K562 (cell line): Measurements from ENCODE around the gene NRAP. TPM values are rescaled to one million over a fixed set of nuclear protein-coding genes. Genes with fewer than 3 reads are reported as not detected.
"Not testable (repeated sequence)": the region's sequence is repeated elsewhere in the genome, so short reads cannot be mapped to it uniquely, and the experiment has no call there.

Experiments
- ATAC-seq: fragments of 200-7000 bp; cut with Tn5 transposase; 3 replicates; pipeline ENCODE4 v1.9.1; 2020; ENCODE audit warnings: moderate library complexity
- BruUV-seq: library from RNA; stranded (reverse); fragments of 400-500 nt; replicated peaks from 2 replicates; lab custom pipeline; 2021; lab: Mats Ljungman, UMichigan
- CTCF ChIA-PET: fragments of 300-600 bp; formaldehyde crosslinking; extraction: SDS; loops from one replicate; lab custom pipeline; 2021; ENCODE audit warnings: low intra/inter-chr PET ratio; lab: Yijun Ruan, JAX
- POLR2A ChIA-PET: fragments of 300-600, 350-650 bp; sonication (Branson Sonifier 250); formaldehyde crosslinking; extraction: SDS; loops from one replicate; lab custom pipeline; 2021; ENCODE audit warnings: antibody characterized with exemption, inconsistent platforms; lab: Yijun Ruan, JAX
- DNase-seq, 4 experiments: peaks; one replicate each; pipeline versions ENCODE4 v3.0.0 to v3.0.0-alpha.2; 2011 to 2018; ENCODE audit warnings: low spot score in 3 of 4, mixed read lengths in 3 of 4; ENCODE audit errors: extremely low read depth in 1 of 4
- FAIRE-seq: peaks from 2 replicates; lab custom pipeline; 2011; peaks lifted over from hg19 to GRCh38; lab: Jason Lieb, UNC
- H2AFZ ChIP-seq: 2 replicates; pipeline ENCODE4 v1.6.0; 2011; ENCODE audit warnings: low read depth, low read length, control low read depth, inconsistent platforms
- H3K27ac ChIP-seq: fragments of 200-600 bp; 3 replicates; pipeline ENCODE4 v1.8.0; 2011; ENCODE audit warnings: low read depth, mild to moderate bottlenecking, control low read depth, inconsistent platforms, low read length, moderate library complexity, mixed read lengths; ENCODE audit errors: extremely low read depth
- H3K27me3 ChIP-seq, 2 experiments: fragments of 300-600 bp in 1 of 2; 2 replicates in 1 of 2; 3 replicates in 1 of 2; pipeline versions ENCODE4 v1.6.0 to v1.8.0; 2011; ENCODE audit warnings: inconsistent platforms in 2 of 2, low read length in 2 of 2, mild to moderate bottlenecking in 1 of 2, mixed read lengths in 1 of 2, moderate library complexity in 1 of 2; ENCODE audit not compliant: control insufficient read depth in 2 of 2, insufficient read depth in 2 of 2
- H3K36me3 ChIP-seq: fragments of 300-600 bp; 3 replicates; pipeline ENCODE4 v1.8.0; 2011; ENCODE audit warnings: mild to moderate bottlenecking, low read length, inconsistent platforms; ENCODE audit not compliant: control insufficient read depth, insufficient read depth
- H3K4me1 ChIP-seq, 2 experiments: fragments of 200-600 bp in 1 of 2; replicated peaks in 1 of 2; 2 replicates in 1 of 2; 3 replicates in 1 of 2; pipeline versions ENCODE4 v1.5.1 to v1.8.0; 2011; ENCODE audit warnings: inconsistent platforms in 2 of 2, low read length in 2 of 2, mild to moderate bottlenecking in 1 of 2, mixed read lengths in 1 of 2, moderate library complexity in 1 of 2; ENCODE audit not compliant: control insufficient read depth in 2 of 2, insufficient read depth in 2 of 2
- H3K4me2 ChIP-seq: 2 replicates; pipeline ENCODE4 v1.6.1; 2011; ENCODE audit warnings: low read length, control low read depth, inconsistent platforms, mixed read lengths; ENCODE audit not compliant: insufficient read depth
- H3K4me3 ChIP-seq: fragments of 200-600 bp; sonication (generic), shearing (Covaris generic); 2 replicates; pipeline ENCODE4 v1.5.1; 2016; ENCODE audit warnings: control low read depth, inconsistent platforms
- H3K79me2 ChIP-seq: fragments of 200-600 bp; 3 replicates; pipeline ENCODE4 v1.8.0; 2011; ENCODE audit warnings: low read length, inconsistent platforms; ENCODE audit not compliant: control insufficient read depth, insufficient read depth
- H3K9ac ChIP-seq, 2 experiments: 2 replicates each; pipeline versions ENCODE4 v1.6.0 to v1.6.1; 2011; ENCODE audit warnings: low read depth in 2 of 2, low read length in 2 of 2, control low read depth in 1 of 2, inconsistent platforms in 1 of 2, mild to moderate bottlenecking in 1 of 2, mixed read lengths in 1 of 2; ENCODE audit not compliant: insufficient read depth in 1 of 2
- H3K9me1 ChIP-seq: one replicate; pipeline ENCODE4 v1.6.0; 2011; ENCODE audit warnings: inconsistent platforms, mild to moderate bottlenecking, low read length, moderate library complexity; ENCODE audit not compliant: control insufficient read depth, insufficient read depth
- H3K9me3 ChIP-seq: replicated peaks from 2 replicates; pipeline ENCODE4 v1.5.1; 2011; ENCODE audit warnings: low read depth, low read length, inconsistent platforms; ENCODE audit not compliant: control insufficient read depth, insufficient read depth
- H4K20me1 ChIP-seq: replicated peaks from 2 replicates; pipeline ENCODE4 v1.6.1; 2011; ENCODE audit warnings: low read length, inconsistent platforms, mixed read lengths; ENCODE audit not compliant: control insufficient read depth, insufficient read depth
- ATF6 ChIP-seq: sonication (generic); formaldehyde crosslinking; IDR thresholded peaks from 2 replicates; pipeline ENCODE4 v1.4.0; 2020; ENCODE audit warnings: mild to moderate bottlenecking, missing genetic modification reagents
- DPF2 ChIP-seq: fragments of 450-650 bp; IDR thresholded peaks from 2 replicates; pipeline ENCODE4 v1.6.1; 2016
- E2F4 ChIP-seq: sonication (generic); formaldehyde crosslinking; IDR thresholded peaks from 2 replicates; pipeline ENCODE4 v1.8.0; 2022; ENCODE audit warnings: mild to moderate bottlenecking, low read depth, missing genetic modification reagents
- FOXA1 ChIP-seq: fragments of 450-650 bp; IDR thresholded peaks from 2 replicates; pipeline ENCODE4 v1.6.1; 2016; ENCODE audit warnings: mild to moderate bottlenecking, borderline replicate concordance
- HMG20A ChIP-seq: fragments of 450-650 bp; formaldehyde crosslinking; conservative IDR thresholded peaks from 2 replicates; pipeline ENCODE4 v1.4.0; 2020; ENCODE audit warnings: mild to moderate bottlenecking, mixed read lengths
- KAT7 ChIP-seq: sonication (generic); formaldehyde crosslinking; IDR thresholded peaks from 2 replicates; pipeline ENCODE4 v1.8.0; 2022; ENCODE audit warnings: missing genetic modification reagents, mild to moderate bottlenecking, borderline replicate concordance
- MAFF ChIP-seq: IDR thresholded peaks from 2 replicates; pipeline ENCODE4 v1.6.1; 2012; ENCODE audit warnings: low read length, improper control_type of control experiment
- SMARCC2 ChIP-seq: fragments of 450-650 bp; IDR thresholded peaks from 2 replicates; pipeline ENCODE4 v1.6.1; 2017; ENCODE audit warnings: antibody characterized with exemption, moderate library complexity, mild to moderate bottlenecking, low read depth
- SP1 ChIP-seq: sonication (generic); formaldehyde crosslinking; IDR thresholded peaks from 2 replicates; pipeline ENCODE4 v1.8.1; 2022; ENCODE audit warnings: mild to moderate bottlenecking, missing genetic modification reagents
- TEAD2 ChIP-seq: fragments of 450-650 bp; IDR thresholded peaks from 2 replicates; pipeline ENCODE4 v1.6.1; 2016; ENCODE audit warnings: missing genetic modification characterization, control low read depth, missing compliant biosample characterization
- ZNF232 ChIP-seq: sonication (generic); formaldehyde crosslinking; IDR thresholded peaks from 2 replicates; pipeline ENCODE4 v1.8.0; 2022; ENCODE audit warnings: mild to moderate bottlenecking, missing genetic modification reagents
- WGBS: fragments of 100-300 bp; shearing (Covaris generic); methylation state at CpG from one replicate; pipeline ENCODE4 v1.1.6; 2016; ENCODE audit warnings: low coverage, mixed read lengths; ENCODE audit not compliant: insufficient coverage; ENCODE audit errors: missing lambda C conversion rate; 5-methylcytosine and 5-hydroxymethylcytosine counted together
- in situ Hi-C: fragments of 300-500 bp; cut with MboI; formaldehyde crosslinking; loops from 4 replicates; pipeline ENCODE4 v1.15.0; 2018; ENCODE audit warnings: inconsistent platforms, mixed read lengths
- intact Hi-C: fragments of 100-400 bp; cut with micrococcal nuclease; formaldehyde crosslinking; loops from 2 replicates; pipeline ENCODE4 v1.14.2; 2022
- polyA plus RNA-seq, 8 experiments: library from polyadenylated mRNA; depleted of rRNA in 4 of 8; stranded (reverse) in 5 of 8; unstranded in 3 of 8; fragments of >200 nt; fragmentation: Nextera tagmentation in 2 of 8; fragmentation: Illumina TruSeq in 1 of 8; extraction: Ambion mirVana in 2 of 8; extraction: Trizol in 1 of 8; gene quantifications; 2 replicates each; pipeline versions ENCODE4 v1.2.1 to v1.2.3, GENCODE V29; 2011 to 2014; ENCODE audit warnings: inconsistent platforms in 1 of 8, missing spikeins in 1 of 8
- total RNA-seq, 7 experiments: library from RNA; depleted of rRNA in 6 of 7; stranded (reverse); fragments of >200 nt in 6 of 7; fragmentation: Illumina TruSeq in 2 of 7; extraction: Trizol in 2 of 7; gene quantifications; 2 replicates each; pipeline versions ENCODE4 v1.2.1 to v1.2.3, GENCODE V29; 2011 to 2021; ENCODE audit warnings: low replicate concordance in 1 of 7

The NRAP gene
- total and polyA plus RNA-seq, 9 of the 15 experiments (the other 6 are each of a cell fraction or from before 2014, with no cell fraction given): not detected

- no peak for TF ChIP-seq ATF6 (CRISPR knock-in tag)
- TF ChIP-seq, all 486 proteins: peak for 0
These were observed 6.9 kb downstream of the NRAP start (continued) for GRCh38 chr10:113656896-113657295.

DNA sequence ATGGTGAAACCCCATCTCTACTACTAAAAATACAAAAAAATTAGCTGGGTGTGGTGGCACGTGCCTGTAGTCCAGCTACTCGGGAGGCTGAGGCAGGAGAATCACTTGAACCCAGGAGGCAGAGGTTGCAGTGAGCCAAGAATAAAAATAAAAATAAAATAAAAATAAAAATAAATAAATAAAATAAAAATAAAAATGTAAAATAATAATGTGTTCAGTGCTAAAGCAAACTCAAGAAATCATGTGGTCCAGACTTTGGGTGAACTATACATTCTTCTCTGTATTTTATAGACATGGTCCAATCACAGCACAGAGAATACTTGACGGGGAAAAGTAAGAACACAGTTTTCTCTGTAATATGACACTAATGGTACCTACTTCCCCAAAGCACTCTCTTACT is 11.4 kb downstream of the NRAP start:
- not testable (repeated sequence) for H3K4me1 ChIP-seq

DNA sequence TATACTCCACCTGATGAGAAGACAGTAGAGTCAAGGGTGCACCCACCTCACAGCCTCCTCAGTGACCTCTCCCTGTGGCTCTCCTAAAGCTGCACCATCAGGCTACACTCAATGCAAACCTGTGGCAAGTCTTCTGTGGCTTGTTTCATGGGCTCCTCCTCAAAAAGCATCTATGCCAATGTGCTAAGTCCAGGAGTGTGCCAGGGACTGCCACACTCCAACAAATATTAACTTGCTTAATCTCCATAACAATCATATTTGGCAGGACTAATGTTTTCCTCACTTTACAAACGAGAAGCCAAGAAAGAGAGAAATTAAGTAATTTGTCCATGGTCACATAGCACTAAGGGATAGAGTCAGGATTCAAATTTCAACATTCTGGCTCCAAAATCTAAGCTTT is 11.9 kb downstream of the NRAP start:
- in situ Hi-C loops (no loop called here), intact Hi-C loops (no loop called here)
- ATAC-seq (no peak), DNase-seq (no peak), FAIRE-seq (no peak)
- Histone ChIP-seq H3K36me3 (no peaks in the 10 kb centered on the region), H3K4me1 (no peaks in the 10 kb centered on the region), H3K27ac (no peak overlapping the region), H3K79me2 (no peaks in the 10 kb centered on the region), H3K4me3 (no peak overlapping the region), H4K20me1 (no peaks in the 10 kb centered on the region), H3K9me3 (no peaks in the 10 kb centered on the region), H3K9me1 (no peaks in the 10 kb centered on the region), H3K27me3 (peaks cover 0 to 4% of the 10 kb centered on the region in 2 experiments; a peak in 1 of 5 replicates), H2AFZ (no peak overlapping the region), H3K4me2 (no peak overlapping the region), H3K9ac (no peak overlapping the region)
- no TSS peak for BruUV-seq
- WGBS: 0% methylated on average over 1 of the region's 1 CpG
- ChIA-PET CTCF (no interaction called here), POLR2A (no interaction called here)
- TF ChIP-seq TEAD2: no peak
- TF ChIP-seq HMG20A (CRISPR knock-in tag): no peak
- no peak for TF ChIP-seq E2F4 (CRISPR knock-in tag)
- no peak for TF ChIP-seq SP1 (CRISPR knock-in tag)
- TF ChIP-seq MAFF: no peak
- TF ChIP-seq FOXA1: no peak
- TF ChIP-seq ZNF232 (CRISPR knock-in tag): no peak
- no peak for TF ChIP-seq SMARCC2
- no peak for TF ChIP-seq DPF2
- TF ChIP-seq KAT7: no peak

More for the DNA sequence above, 11.4 kb downstream of the NRAP start:
- DNase-seq, H3K36me3 ChIP-seq, H3K9me3 ChIP-seq, H4K20me1 ChIP-seq, H2AFZ ChIP-seq, in situ Hi-C loops, H3K4me2 ChIP-seq, FAIRE-seq, CTCF ChIA-PET, BruUV-seq, H3K79me2 ChIP-seq, H3K27ac ChIP-seq, H3K4me3 ChIP-seq, H3K27me3 ChIP-seq, H3K9ac ChIP-seq, ATAC-seq, intact Hi-C loops, H3K9me1 ChIP-seq, POLR2A ChIA-PET: not testable (repeated sequence)
- WGBS: 0% methylated on average over 3 of the region's 3 CpGs
